Adipocyte (in vitro differentiated cells): Measurements from ENCODE around the gene ARL4D.
A peak's percentile ranks its signal among the peaks of the same experiment; 100 is the strongest.
"Not testable (repeated sequence)": the region's sequence is repeated elsewhere in the genome, so short reads cannot be mapped to it uniquely, and the experiment has no call there.

Source experiments
- DNase-seq: peaks from one replicate; pipeline ENCODE4 v3.0.0-alpha.2; 2015; ENCODE audit warnings: low read depth
- H3K27me3 ChIP-seq: replicated peaks from 2 replicates; pipeline ENCODE4 v1.7.0; 2013; ENCODE audit warnings: mild to moderate bottlenecking, low read length, moderate library complexity; ENCODE audit not compliant: control insufficient read depth, insufficient read depth
- H3K36me3 ChIP-seq: 2 replicates; pipeline ENCODE4 v1.7.0; 2013; ENCODE audit warnings: low read length, mild to moderate bottlenecking, moderate library complexity; ENCODE audit not compliant: control insufficient read depth, insufficient read depth, severe bottlenecking
- H3K4me1 ChIP-seq: 2 replicates; pipeline ENCODE4 v1.7.0; 2013; ENCODE audit warnings: mild to moderate bottlenecking, low read length, moderate library complexity; ENCODE audit not compliant: control insufficient read depth, insufficient read depth
- H3K4me3 ChIP-seq: 2 replicates; pipeline ENCODE4 v1.7.0; 2013; ENCODE audit warnings: mild to moderate bottlenecking, low read length, moderate library complexity
- H3K9ac ChIP-seq: 2 replicates; pipeline ENCODE4 v1.7.0; 2013; ENCODE audit warnings: mild to moderate bottlenecking, low read length, moderate library complexity
- H3K9me3 ChIP-seq: 2 replicates; pipeline ENCODE4 v1.7.0; 2013; ENCODE audit warnings: mild to moderate bottlenecking, low read length, moderate library complexity; ENCODE audit not compliant: control insufficient read depth

The ARL4D gene

DNA sequence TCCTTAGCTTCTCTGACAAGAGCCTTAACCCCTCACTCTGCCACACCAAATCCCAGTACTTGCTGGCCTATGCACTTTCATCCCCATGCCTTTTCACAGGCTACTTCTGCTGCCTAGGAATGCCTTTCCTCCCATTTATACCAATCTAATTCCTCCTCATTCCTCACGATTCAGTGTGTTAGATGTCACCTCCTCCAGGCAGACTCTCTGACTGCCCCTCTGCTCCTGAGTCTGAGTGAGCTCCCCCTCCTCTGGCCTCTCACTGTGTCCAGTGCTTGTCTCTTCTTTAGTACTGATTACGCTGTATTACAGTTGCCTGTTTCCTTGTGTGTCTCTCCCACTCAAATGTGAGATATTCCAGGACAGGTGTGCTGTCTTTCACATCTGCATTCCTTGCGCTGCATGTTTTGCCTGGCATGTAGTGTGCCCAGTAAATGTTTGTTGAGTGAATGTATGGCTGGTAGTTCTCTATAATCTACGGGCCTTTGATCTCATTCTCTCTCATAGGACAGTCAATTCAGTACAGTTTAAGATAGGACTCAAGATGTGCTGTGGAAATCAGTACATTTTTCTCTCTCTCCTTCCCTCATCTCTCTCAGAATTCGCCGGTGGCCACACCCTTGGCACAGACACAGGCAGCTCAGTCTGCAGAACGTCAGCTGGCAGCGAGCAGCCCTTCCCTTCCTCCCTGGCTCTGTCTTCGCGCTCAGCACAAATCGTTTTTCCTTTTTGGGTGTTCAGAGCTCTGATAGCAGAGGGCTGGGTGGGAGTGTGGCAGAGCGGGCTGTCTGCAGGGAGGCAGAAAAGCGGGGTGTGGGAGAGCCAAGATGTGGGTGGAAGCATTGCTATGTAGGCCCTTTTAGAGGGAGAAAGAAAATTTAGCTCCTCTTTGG lies 18.5 kb downstream of the ARL4D start:
- no peaks in the 10 kb centered on the region for H3K36me3 ChIP-seq
- H3K9ac ChIP-seq, result peak overlapping the region; percentile 82
- no peaks in the 10 kb centered on the region for H3K27me3 ChIP-seq
- peak; percentile 67 for DNase-seq
- H3K4me3 ChIP-seq, result peak overlapping the region; percentile 47
- no peaks in the 10 kb centered on the region for H3K9me3 ChIP-seq
- H3K4me1 ChIP-seq, result peaks cover 29% of the 10 kb centered on the region

DNA sequence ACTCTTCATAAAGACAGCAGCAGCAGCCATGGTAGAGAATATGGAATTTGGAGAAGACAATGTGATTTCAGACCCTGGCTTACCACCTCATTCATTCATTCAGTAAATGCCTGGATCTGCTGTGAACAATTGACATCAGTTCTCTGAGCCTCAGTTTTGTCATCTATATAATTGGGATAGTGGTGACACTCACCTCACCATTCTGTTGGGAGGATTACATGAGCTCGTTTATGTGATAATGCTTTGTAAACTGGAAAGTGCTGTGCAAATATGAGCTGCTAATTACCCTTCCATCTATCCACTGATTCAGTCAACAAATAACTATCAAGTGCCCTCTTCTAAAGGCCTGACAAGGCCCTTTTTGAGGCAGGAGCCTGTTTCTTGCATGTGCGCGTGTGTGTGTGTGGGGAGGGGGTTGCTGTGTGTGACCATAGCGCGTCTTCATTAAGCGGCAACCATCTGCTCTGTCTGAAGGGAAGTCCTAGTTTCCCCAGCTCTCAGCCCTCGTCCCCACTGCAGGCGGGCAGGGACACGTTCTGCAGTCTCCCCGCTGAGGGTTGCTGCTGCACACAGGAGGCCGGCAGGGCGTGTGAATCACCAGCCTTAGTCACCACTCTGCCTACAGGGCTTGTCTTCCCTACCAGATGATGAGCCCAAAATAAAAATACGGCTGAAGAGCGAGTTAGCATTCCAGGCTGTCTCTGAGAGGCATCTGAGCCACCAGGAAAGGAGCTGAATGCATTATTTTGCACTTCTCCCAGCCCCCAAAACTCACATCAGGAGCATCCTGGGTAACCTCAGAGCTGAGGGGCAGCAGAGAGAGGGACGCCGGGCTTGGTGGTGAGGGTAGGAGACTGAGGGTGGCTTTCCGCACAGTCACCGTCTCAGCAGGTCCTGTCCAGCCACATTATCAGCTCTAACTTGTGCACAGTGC lies 19.9 kb downstream of the ARL4D start:
- H3K36me3 ChIP-seq, result no peaks in the 10 kb centered on the region
- H3K27me3 ChIP-seq, result no peaks in the 10 kb centered on the region
- no peaks in the 10 kb centered on the region for H3K9me3 ChIP-seq
- peak; percentile 91 for DNase-seq
- H3K9ac ChIP-seq, result peak overlapping the region; percentile 82
- H3K4me3 ChIP-seq, result peak overlapping the region; percentile 59
- H3K4me1 ChIP-seq, result peaks cover 27% of the 10 kb centered on the region

DNA sequence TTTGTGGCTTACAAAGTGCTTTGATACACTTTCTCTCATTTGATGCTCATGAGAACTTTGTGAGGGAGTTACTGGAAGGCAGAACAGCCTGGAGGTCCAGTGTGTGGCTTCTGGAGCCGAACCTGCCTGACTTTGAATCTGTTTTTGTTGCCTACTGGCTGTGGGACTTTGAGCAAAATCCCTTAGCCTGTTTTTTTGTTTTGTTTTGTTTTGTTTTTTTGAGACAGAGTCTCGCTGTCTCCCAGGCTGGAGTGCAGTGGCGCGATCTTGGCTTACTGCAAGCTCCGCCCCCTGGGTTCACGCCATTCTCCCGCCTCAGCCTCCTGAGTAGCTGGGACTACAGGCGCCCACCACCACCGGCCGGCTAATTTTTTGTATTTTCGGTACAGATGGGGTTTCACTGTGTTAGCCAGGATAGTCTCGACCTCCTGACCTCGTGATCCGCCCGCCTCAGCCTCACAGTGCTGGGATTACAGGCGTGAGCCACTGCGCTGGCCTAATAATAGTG lies 20.6 kb downstream of the ARL4D start:
- Histone ChIP-seq H3K4me3 (peak overlapping the region; percentile 59), H3K4me1 (peaks cover 27% of the 10 kb centered on the region), H3K9ac (peak overlapping the region; percentile 82)
- not testable (repeated sequence) for H3K9me3 ChIP-seq, DNase-seq, H3K27me3 ChIP-seq, H3K36me3 ChIP-seq

DNA sequence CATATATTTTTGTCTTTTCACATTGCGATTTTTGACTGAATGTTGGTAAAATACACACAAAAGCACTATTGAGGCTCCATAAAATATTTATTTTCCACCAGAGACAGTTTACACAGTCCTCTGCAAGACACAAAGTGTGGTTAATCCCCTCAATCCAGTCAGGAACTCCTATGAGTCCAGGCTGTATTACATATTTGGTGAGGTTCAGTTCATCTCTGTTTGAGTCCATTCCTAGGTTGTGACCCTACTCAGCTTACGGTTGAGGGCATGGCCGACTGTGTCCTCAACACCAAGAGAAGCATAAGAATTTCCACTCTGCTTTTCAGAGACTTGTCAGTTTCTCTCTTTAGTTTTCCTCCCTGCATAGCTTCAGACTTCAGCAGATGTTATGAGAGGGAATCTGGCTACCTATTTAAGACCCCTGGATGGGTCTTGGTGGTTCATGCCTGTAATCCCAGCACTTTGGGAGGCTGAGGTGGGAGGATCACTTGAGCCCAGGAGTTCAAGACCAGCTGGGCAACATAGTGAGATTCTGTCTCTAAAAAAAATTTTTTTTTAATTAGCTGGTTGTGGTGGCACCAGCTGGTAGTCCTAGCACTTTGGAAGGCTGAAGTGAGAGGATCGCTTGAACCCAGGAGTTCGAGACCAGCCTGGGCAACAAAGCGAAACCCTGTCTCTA lies 25.1 kb downstream of the ARL4D start:
- DNase-seq, result no peak
- Histone ChIP-seq H3K9ac (no peak overlapping the region), H3K4me3 (no peak overlapping the region), H3K27me3 (no peaks in the 10 kb centered on the region), H3K36me3 (no peaks in the 10 kb centered on the region), H3K4me1 (peaks cover 5% of the 10 kb centered on the region), H3K9me3 (no peaks in the 10 kb centered on the region)

DNA sequence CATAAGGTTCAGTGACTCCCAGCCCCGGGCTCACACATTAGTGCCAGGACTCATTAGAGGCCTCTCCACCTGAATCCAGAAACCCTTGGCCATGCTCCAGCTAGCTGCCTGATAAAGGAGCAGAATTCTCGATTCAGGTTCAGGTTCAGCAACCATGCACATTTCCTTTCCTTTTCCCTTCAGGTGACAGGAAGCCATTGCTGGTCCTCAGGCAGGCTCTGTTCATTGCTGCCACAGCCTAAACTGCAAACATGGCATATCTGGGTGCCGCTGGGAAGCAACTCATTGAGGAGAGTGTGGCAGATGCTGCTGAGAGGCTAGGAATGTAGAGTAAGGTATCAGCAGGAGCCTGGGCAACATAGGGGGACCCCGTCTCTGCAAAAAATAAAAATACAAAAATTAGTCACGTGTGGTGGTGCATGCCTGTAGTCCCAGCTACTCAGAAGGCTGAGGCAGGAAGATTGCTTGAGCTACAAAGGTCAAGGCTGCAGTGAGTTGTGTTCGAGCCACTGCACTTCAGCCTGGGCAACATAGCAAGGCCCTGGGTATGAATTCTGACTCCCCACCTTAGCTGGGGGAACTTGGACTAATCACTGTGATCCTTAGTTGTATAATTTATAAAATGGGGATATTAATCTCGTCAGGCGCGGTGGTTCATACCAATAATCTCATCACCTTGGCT lies 28.7 kb downstream of the ARL4D start:
- Histone ChIP-seq H3K27me3 (no peaks in the 10 kb centered on the region), H3K4me1 (peaks cover 27% of the 10 kb centered on the region), H3K9ac (no peak overlapping the region), H3K36me3 (no peaks in the 10 kb centered on the region), H3K9me3 (no peaks in the 10 kb centered on the region), H3K4me3 (no peak overlapping the region)
- DNase-seq, result no peak

DNA sequence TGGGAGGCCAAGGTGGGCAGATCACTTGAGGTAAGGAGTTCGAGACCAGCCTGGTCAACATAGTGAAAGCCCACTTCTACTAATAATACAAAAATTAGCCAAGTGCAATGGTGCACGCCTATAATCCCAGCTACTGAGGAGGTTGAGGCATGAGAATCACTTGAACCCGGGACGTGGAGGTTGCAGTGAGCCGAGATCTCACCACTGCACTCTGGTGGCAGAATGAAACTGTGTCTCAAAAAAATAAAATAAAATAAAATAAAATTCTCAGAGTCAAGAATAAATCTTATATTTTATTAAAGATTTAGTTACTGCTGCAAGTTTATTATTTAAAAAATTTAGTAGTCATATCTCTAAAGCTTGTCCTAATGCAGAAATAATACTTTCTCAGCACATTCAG lies 29.7 kb downstream of the ARL4D start:
- DNase-seq, result no peak
- Histone ChIP-seq H3K27me3 (no peaks in the 10 kb centered on the region), H3K4me3 (no peak overlapping the region), H3K9me3 (no peaks in the 10 kb centered on the region), H3K9ac (no peak overlapping the region), H3K4me1 (peaks cover 36% of the 10 kb centered on the region), H3K36me3 (no peaks in the 10 kb centered on the region)

DNA sequence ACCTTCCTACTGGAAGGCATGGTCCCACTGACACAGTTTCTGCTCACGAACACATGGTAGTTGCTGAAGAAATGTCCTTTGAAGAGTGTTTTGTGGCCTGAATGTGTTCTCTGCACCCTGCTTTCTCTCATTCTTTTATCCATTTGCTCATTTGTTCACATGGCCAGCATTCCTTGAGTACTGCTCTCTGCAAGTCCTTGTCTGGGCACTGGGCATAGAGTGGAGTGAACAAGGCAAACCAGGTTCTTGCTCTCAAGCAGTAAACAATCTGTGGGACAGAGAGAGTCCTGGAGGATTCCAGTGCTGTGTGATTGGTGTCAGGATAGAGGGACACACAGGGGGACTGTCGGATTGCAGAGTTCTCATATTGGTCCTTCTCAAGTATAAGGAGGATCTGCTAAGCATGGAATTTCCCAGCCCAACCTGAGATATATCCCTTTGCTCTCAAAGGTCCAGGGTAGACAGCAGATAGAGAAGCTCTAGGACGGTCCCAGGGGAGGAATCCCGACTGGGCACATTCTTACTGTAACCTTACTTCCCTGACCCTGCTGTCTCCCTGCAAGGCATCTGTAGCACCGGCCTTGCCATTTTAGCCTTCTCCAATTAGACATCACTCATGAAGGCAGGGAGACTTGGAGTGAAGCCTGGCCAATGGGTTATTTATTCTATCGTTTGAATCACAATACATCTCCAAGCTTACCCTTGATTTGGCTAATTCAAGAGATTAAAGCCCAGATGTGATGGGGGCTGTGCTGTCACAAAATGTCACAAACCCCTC lies 32.3 kb downstream of the ARL4D start:
- Histone ChIP-seq H3K9me3 (no peaks in the 10 kb centered on the region), H3K27me3 (no peaks in the 10 kb centered on the region), H3K4me1 (peaks cover 39% of the 10 kb centered on the region), H3K36me3 (no peaks in the 10 kb centered on the region), H3K9ac (peak overlapping the region; percentile 9), H3K4me3 (peak overlapping the region; percentile 15)
- no peak for DNase-seq

DNA sequence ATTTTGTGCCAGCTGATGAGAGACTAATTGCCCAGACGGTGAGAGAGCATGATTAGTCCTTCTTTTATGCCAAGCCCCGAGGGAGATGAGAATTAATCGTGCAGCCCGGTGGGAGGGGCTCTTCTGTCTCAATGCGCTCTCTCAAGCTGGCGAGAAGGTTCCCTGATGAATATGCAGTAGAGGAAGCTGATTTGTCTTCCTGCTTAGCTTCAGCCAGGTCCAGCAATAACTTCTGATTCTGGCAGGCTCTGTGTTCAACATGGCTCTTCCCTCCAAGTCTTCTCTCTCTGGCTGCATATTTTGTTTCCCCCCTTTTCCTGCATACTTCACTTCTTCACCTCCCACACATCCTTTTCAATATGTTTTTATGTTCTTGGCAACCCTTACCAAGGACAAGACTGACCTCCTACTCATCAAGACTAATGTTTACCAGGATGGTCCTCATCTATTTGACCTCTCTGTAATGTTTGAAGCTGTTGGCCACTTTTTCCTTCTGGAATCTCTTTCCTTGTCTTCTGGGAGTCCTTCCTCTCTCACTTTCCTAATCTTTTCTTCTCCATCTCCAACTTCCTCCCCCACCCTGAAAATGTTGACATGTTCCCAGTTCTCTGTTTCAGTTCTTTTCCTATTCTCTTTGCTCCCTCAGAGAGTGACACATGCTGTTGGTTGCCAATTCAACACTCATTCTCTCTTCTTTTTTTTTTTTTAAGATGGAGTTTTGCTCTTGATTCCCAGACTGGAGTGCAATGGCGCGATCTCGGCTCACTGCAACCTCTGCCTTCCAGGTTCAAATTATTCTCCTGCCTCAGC lies 33.1 kb downstream of the ARL4D start:
- no peak for DNase-seq
- H3K4me1 ChIP-seq, result peaks cover 39% of the 10 kb centered on the region
- no peaks in the 10 kb centered on the region for H3K9me3 ChIP-seq
- H3K9ac ChIP-seq, result peak overlapping the region; percentile 9
- H3K4me3 ChIP-seq, result peak overlapping the region; percentile 15
- no peaks in the 10 kb centered on the region for H3K27me3 ChIP-seq
- no peaks in the 10 kb centered on the region for H3K36me3 ChIP-seq

DNA sequence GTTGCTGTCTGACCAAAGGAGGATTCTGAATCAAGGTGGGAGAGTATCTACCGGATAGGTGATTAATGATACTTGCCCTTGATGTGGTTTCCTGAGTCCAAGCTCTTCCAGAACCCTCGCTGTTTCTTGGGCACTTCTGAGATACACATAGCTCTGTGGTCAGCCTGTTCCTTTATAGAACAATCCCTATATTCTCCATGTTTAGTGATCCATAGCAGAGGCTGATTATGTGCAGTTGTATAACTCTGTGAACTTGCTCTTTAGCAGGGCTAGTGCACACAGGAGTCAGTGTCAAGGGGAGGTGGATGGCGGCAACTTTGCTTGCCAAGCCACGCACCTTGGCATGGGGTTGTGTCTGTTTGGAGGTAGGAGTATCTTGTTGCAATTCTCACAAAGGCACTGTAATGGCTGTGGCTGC lies 36.1 kb downstream of the ARL4D start:
- H3K4me1 ChIP-seq, result peaks cover 30% of the 10 kb centered on the region
- no peak for DNase-seq
- H3K4me3 ChIP-seq, result no peak overlapping the region
- no peaks in the 10 kb centered on the region for H3K9me3 ChIP-seq
- H3K36me3 ChIP-seq, result no peaks in the 10 kb centered on the region
- H3K9ac ChIP-seq, result no peak overlapping the region
- no peaks in the 10 kb centered on the region for H3K27me3 ChIP-seq
